K562 (cell line): Measurements from ENCODE around the gene KSR2. TPM values are rescaled to one million over a fixed set of nuclear protein-coding genes. Genes with fewer than 3 reads are reported as not detected.

Source experiments
- ATAC-seq: fragments of 200-7000 bp; cut with Tn5 transposase; 3 replicates; pipeline ENCODE4 v1.9.1; 2020; ENCODE audit warnings: moderate library complexity
- BruUV-seq: library from RNA; stranded (reverse); fragments of 400-500 nt; replicated peaks from 2 replicates; lab custom pipeline; 2021; lab: Mats Ljungman, UMichigan
- CTCF ChIA-PET: fragments of 300-600 bp; formaldehyde crosslinking; extraction: SDS; loops from one replicate; lab custom pipeline; 2021; ENCODE audit warnings: low intra/inter-chr PET ratio; lab: Yijun Ruan, JAX
- POLR2A ChIA-PET: fragments of 300-600, 350-650 bp; sonication (Branson Sonifier 250); formaldehyde crosslinking; extraction: SDS; loops from one replicate; lab custom pipeline; 2021; ENCODE audit warnings: antibody characterized with exemption, inconsistent platforms; lab: Yijun Ruan, JAX
- DNase-seq, 4 experiments: peaks; one replicate each; pipeline versions ENCODE4 v3.0.0 to v3.0.0-alpha.2; 2011 to 2018; ENCODE audit warnings: low spot score in 3 of 4, mixed read lengths in 3 of 4; ENCODE audit errors: extremely low read depth in 1 of 4
- FAIRE-seq: peaks from 2 replicates; lab custom pipeline; 2011; peaks lifted over from hg19 to GRCh38; lab: Jason Lieb, UNC
- H2AFZ ChIP-seq: 2 replicates; pipeline ENCODE4 v1.6.0; 2011; ENCODE audit warnings: low read depth, low read length, control low read depth, inconsistent platforms
- H3K27ac ChIP-seq: fragments of 200-600 bp; 3 replicates; pipeline ENCODE4 v1.8.0; 2011; ENCODE audit warnings: low read depth, mild to moderate bottlenecking, control low read depth, inconsistent platforms, low read length, moderate library complexity, mixed read lengths; ENCODE audit errors: extremely low read depth
- H3K27me3 ChIP-seq, 2 experiments: fragments of 300-600 bp in 1 of 2; 2 replicates in 1 of 2; 3 replicates in 1 of 2; pipeline versions ENCODE4 v1.6.0 to v1.8.0; 2011; ENCODE audit warnings: inconsistent platforms in 2 of 2, low read length in 2 of 2, mild to moderate bottlenecking in 1 of 2, mixed read lengths in 1 of 2, moderate library complexity in 1 of 2; ENCODE audit not compliant: control insufficient read depth in 2 of 2, insufficient read depth in 2 of 2
- H3K36me3 ChIP-seq: fragments of 300-600 bp; 3 replicates; pipeline ENCODE4 v1.8.0; 2011; ENCODE audit warnings: mild to moderate bottlenecking, low read length, inconsistent platforms; ENCODE audit not compliant: control insufficient read depth, insufficient read depth
- H3K4me1 ChIP-seq, 2 experiments: fragments of 200-600 bp in 1 of 2; replicated peaks in 1 of 2; 2 replicates in 1 of 2; 3 replicates in 1 of 2; pipeline versions ENCODE4 v1.5.1 to v1.8.0; 2011; ENCODE audit warnings: inconsistent platforms in 2 of 2, low read length in 2 of 2, mild to moderate bottlenecking in 1 of 2, mixed read lengths in 1 of 2, moderate library complexity in 1 of 2; ENCODE audit not compliant: control insufficient read depth in 2 of 2, insufficient read depth in 2 of 2
- H3K4me2 ChIP-seq: 2 replicates; pipeline ENCODE4 v1.6.1; 2011; ENCODE audit warnings: low read length, control low read depth, inconsistent platforms, mixed read lengths; ENCODE audit not compliant: insufficient read depth
- H3K4me3 ChIP-seq: fragments of 200-600 bp; sonication (generic), shearing (Covaris generic); 2 replicates; pipeline ENCODE4 v1.5.1; 2016; ENCODE audit warnings: control low read depth, inconsistent platforms
- H3K79me2 ChIP-seq: fragments of 200-600 bp; 3 replicates; pipeline ENCODE4 v1.8.0; 2011; ENCODE audit warnings: low read length, inconsistent platforms; ENCODE audit not compliant: control insufficient read depth, insufficient read depth
- H3K9ac ChIP-seq, 2 experiments: 2 replicates each; pipeline versions ENCODE4 v1.6.0 to v1.6.1; 2011; ENCODE audit warnings: low read depth in 2 of 2, low read length in 2 of 2, control low read depth in 1 of 2, inconsistent platforms in 1 of 2, mild to moderate bottlenecking in 1 of 2, mixed read lengths in 1 of 2; ENCODE audit not compliant: insufficient read depth in 1 of 2
- H3K9me1 ChIP-seq: one replicate; pipeline ENCODE4 v1.6.0; 2011; ENCODE audit warnings: inconsistent platforms, mild to moderate bottlenecking, low read length, moderate library complexity; ENCODE audit not compliant: control insufficient read depth, insufficient read depth
- H3K9me3 ChIP-seq: replicated peaks from 2 replicates; pipeline ENCODE4 v1.5.1; 2011; ENCODE audit warnings: low read depth, low read length, inconsistent platforms; ENCODE audit not compliant: control insufficient read depth, insufficient read depth
- H4K20me1 ChIP-seq: replicated peaks from 2 replicates; pipeline ENCODE4 v1.6.1; 2011; ENCODE audit warnings: low read length, inconsistent platforms, mixed read lengths; ENCODE audit not compliant: control insufficient read depth, insufficient read depth
- HNRNPL ChIP-seq: fragments of 200-400 bp; formaldehyde crosslinking; IDR thresholded peaks from 2 replicates; pipeline ENCODE4 v1.6.1; 2017; ENCODE audit warnings: low read depth, mild to moderate bottlenecking, low read length
- MTF1 ChIP-seq: fragments of 250-450 bp; sonication (Bioruptor Pico); IDR thresholded peaks from 2 replicates; pipeline ENCODE4 v1.9.0; 2021; ENCODE audit warnings: moderate library complexity, mild to moderate bottlenecking, inconsistent platforms, borderline replicate concordance
- NRF1 ChIP-seq, 2 experiments: fragments of 450-650 bp; IDR thresholded peaks in 1 of 2; conservative IDR thresholded peaks in 1 of 2; 2 replicates each; pipeline ENCODE4 v1.6.1; 2014; ENCODE audit warnings: mild to moderate bottlenecking in 2 of 2
- SMAD1 ChIP-seq: fragments of 150-350 bp; IDR thresholded peaks from 2 replicates; pipeline ENCODE4 v1.6.1; 2014; ENCODE audit warnings: low read length, low read depth; ENCODE audit not compliant: partially characterized antibody
- SRSF1 ChIP-seq: fragments of 200-400 bp; formaldehyde crosslinking; IDR thresholded peaks from 2 replicates; pipeline ENCODE4 v1.6.1; 2017; ENCODE audit warnings: mild to moderate bottlenecking, low read depth, low read length, moderate library complexity
- THRAP3 ChIP-seq: fragments of 450-650 bp; IDR thresholded peaks from 2 replicates; pipeline ENCODE4 v1.6.1; 2016; ENCODE audit warnings: mild to moderate bottlenecking, inconsistent platforms, borderline replicate concordance
- ZNF140 ChIP-seq: fragments of 250-450 bp; sonication (Bioruptor Pico); IDR thresholded peaks from 2 replicates; pipeline ENCODE4 v1.8.0; 2021; ENCODE audit warnings: moderate library complexity, mild to moderate bottlenecking, inconsistent platforms
- WGBS: fragments of 100-300 bp; shearing (Covaris generic); methylation state at CpG from one replicate; pipeline ENCODE4 v1.1.6; 2016; ENCODE audit warnings: low coverage, mixed read lengths; ENCODE audit not compliant: insufficient coverage; ENCODE audit errors: missing lambda C conversion rate; 5-methylcytosine and 5-hydroxymethylcytosine counted together
- in situ Hi-C: fragments of 300-500 bp; cut with MboI; formaldehyde crosslinking; loops from 4 replicates; pipeline ENCODE4 v1.15.0; 2018; ENCODE audit warnings: inconsistent platforms, mixed read lengths
- intact Hi-C: fragments of 100-400 bp; cut with micrococcal nuclease; formaldehyde crosslinking; loops from 2 replicates; pipeline ENCODE4 v1.14.2; 2022
- polyA plus RNA-seq, 8 experiments: library from polyadenylated mRNA; depleted of rRNA in 4 of 8; stranded (reverse) in 5 of 8; unstranded in 3 of 8; fragments of >200 nt; fragmentation: Nextera tagmentation in 2 of 8; fragmentation: Illumina TruSeq in 1 of 8; extraction: Ambion mirVana in 2 of 8; extraction: Trizol in 1 of 8; gene quantifications; 2 replicates each; pipeline versions ENCODE4 v1.2.1 to v1.2.3, GENCODE V29; 2011 to 2014; ENCODE audit warnings: inconsistent platforms in 1 of 8, missing spikeins in 1 of 8
- total RNA-seq, 7 experiments: library from RNA; depleted of rRNA in 6 of 7; stranded (reverse); fragments of >200 nt in 6 of 7; fragmentation: Illumina TruSeq in 2 of 7; extraction: Trizol in 2 of 7; gene quantifications; 2 replicates each; pipeline versions ENCODE4 v1.2.1 to v1.2.3, GENCODE V29; 2011 to 2021; ENCODE audit warnings: low replicate concordance in 1 of 7
- TF ChIP-seq, protein P1 (sequence below): fragments of 200-800 bp; sonication (Bioruptor generic); IDR thresholded peaks from 2 replicates; pipeline ENCODE4 v1.6.1; 2017; ENCODE audit warnings: missing genetic modification characterization, missing compliant biosample characterization
- TF ChIP-seq, protein P2 (sequence below): sonication (generic); IDR thresholded peaks from 2 replicates; pipeline ENCODE4 v1.6.1; 2016

Gene KSR2
- total and polyA plus RNA-seq, 9 of the 15 experiments (the other 6 are each of a cell fraction or from before 2014, with no cell fraction given) = not detected

DNA sequence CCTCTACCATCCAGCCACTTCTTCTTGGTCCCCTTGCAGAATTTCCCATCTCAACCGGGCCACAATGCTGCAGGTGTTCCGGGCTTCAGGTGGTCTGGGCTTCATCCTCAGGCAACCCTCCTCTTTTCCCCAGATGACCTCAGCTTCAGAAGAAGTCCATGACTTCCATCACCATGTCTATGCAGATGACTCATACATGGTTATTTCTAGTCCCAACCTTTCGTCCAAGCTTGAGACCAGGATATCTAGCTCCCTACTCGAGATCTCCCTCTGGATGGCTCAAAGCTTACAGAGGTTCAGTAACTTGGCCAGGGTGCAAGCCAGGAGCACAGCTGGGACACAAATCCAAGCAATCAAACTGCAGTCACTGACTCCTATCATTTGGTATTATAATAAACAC lies 452.8 kb downstream of the KSR2 start (continued):
- TF ChIP-seq, protein P1, sequence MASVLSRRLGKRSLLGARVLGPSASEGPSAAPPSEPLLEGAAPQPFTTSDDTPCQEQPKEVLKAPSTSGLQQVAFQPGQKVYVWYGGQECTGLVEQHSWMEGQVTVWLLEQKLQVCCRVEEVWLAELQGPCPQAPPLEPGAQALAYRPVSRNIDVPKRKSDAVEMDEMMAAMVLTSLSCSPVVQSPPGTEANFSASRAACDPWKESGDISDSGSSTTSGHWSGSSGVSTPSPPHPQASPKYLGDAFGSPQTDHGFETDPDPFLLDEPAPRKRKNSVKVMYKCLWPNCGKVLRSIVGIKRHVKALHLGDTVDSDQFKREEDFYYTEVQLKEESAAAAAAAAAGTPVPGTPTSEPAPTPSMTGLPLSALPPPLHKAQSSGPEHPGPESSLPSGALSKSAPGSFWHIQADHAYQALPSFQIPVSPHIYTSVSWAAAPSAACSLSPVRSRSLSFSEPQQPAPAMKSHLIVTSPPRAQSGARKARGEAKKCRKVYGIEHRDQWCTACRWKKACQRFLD = no peak
- TF ChIP-seq HNRNPL = no peak
- TF ChIP-seq SRSF1 = no peak
- no peak for TF ChIP-seq ZNF140
- no peak for TF ChIP-seq THRAP3
- TF ChIP-seq, all 486 proteins: peak for 0

DNA sequence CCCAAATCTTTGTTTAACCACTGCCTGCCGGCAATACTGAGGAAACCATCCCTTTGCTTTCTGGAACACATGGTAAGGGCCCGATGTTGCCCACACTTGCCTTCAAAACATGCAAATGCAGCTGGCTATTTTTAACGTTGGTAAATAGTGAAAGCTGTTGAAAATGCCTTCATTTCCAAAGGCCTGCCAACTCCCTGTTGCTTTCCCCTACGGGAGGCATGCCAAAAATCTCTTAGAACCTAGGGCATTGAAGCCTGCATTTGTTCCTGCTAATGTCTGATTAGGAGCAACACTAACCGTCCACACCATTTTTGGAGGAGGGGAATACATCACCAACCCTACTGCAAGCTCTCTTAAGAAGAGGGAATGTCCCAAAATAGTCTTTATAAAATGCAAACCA lies 454.8 kb downstream of the KSR2 start:
- Histone ChIP-seq H3K36me3 (no peaks in the 10 kb centered on the region), H4K20me1 (no peaks in the 10 kb centered on the region)
- BruUV-seq = no TSS peak
- CTCF ChIA-PET = no interaction called here
- TF ChIP-seq SMAD1 = no peak
- no peak for TF ChIP-seq NRF1 (conservative IDR thresholded peaks at IDR 0.05 in 1 of 2, IDR thresholded peaks at IDR 0.05 in 1 of 2)
- TF ChIP-seq, protein P2, sequence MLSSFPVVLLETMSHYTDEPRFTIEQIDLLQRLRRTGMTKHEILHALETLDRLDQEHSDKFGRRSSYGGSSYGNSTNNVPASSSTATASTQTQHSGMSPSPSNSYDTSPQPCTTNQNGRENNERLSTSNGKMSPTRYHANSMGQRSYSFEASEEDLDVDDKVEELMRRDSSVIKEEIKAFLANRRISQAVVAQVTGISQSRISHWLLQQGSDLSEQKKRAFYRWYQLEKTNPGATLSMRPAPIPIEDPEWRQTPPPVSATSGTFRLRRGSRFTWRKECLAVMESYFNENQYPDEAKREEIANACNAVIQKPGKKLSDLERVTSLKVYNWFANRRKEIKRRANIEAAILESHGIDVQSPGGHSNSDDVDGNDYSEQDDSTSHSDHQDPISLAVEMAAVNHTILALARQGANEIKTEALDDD = no peak
- no peak for TF ChIP-seq MTF1
- TF ChIP-seq, all 486 proteins: peak for 0
- Histone ChIP-seq H3K79me2 (no peaks in the 10 kb centered on the region), H3K9ac (no peak overlapping the region), H3K9me3 (no peaks in the 10 kb centered on the region), H3K9me1 (no peaks in the 10 kb centered on the region), H3K4me1 (no peaks in the 10 kb centered on the region), H3K27ac (no peak overlapping the region), H3K27me3 (peaks cover 0 to 4% of the 10 kb centered on the region in 2 experiments; a peak in 3 of 5 replicates), H3K4me2 (no peak overlapping the region), H2AFZ (no peak overlapping the region), H3K4me3 (no peak overlapping the region)
- WGBS = 3% methylated on average over 5 of the region's 5 CpGs
- ATAC-seq = no peak
- in situ Hi-C loops = no loop called here
- no peak for FAIRE-seq
- POLR2A ChIA-PET = interaction anchor here (1.2 kb wide), 1 partner anchor 9 kb away, joined by 4 read pairs; no protein-coding TSS in a partner anchor
- intact Hi-C loops = no loop called here
- no peak for DNase-seq
